Body of pancreas (tissue), 4 donors: ENCODE results near the gene GABRG3. TPM values are rescaled to one million over a fixed set of nuclear protein-coding genes. Genes with fewer than 3 reads are reported as not detected.

ENCODE experiments used
- ATAC-seq: fragments of 150-250 bp; one replicate; pipeline ENCODE4 v1.9.1; 2016
- DNase-seq, 4 donors: peaks; one replicate each; pipeline ENCODE4 v3.0.0-alpha.2; 2019
- H3K27ac ChIP-seq, 4 donors: fragments of 200-600 bp; sonication (generic); 1 replicate in 3 of 4; 2 replicates in 1 of 4; pipeline versions ENCODE4 v1.5.1 to v1.6.1; 2016 to 2019; ENCODE audit warnings: mild to moderate bottlenecking in 1 of 4, mixed read lengths in 1 of 4, moderate library complexity in 1 of 4
- H3K27me3 ChIP-seq, 2 donors: fragments of 200-600 bp; sonication (generic); one replicate each; pipeline ENCODE4 v1.6.0; 2016; ENCODE audit warnings: mild to moderate bottlenecking in 1 of 2
- H3K36me3 ChIP-seq, 2 donors: fragments of 200-600 bp; sonication (generic); replicated peaks in 1 of 2; 2 replicates each; pipeline ENCODE4 v1.5.1; 2016; ENCODE audit warnings: low read depth in 2 of 2; ENCODE audit not compliant: insufficient read depth in 1 of 2
- H3K4me1 ChIP-seq: fragments of 200-600 bp; sonication (generic); one replicate; pipeline ENCODE4 v1.6.0; 2016
- H3K4me3 ChIP-seq, 2 donors: fragments of 200-600 bp; sonication (generic); 1 replicate in 1 of 2; 2 replicates in 1 of 2; pipeline ENCODE4 v1.5.1; 2016 to 2019
- H3K9me3 ChIP-seq, 3 donors: fragments of 200-600 bp; sonication (generic); 1 replicate in 2 of 3; 2 replicates in 1 of 3; pipeline ENCODE4 v1.5.1; 2016
- POLR2A ChIP-seq, 3 donors: fragments of 450-650 bp; IDR thresholded peaks; one replicate each; pipeline ENCODE4 v1.6.1; 2016; ENCODE audit warnings: antibody characterized with exemption in 3 of 3, mild to moderate bottlenecking in 2 of 3
- WGBS, 2 donors: methylation state at CpG; one replicate each; pipeline ENCODE4 v1.1.5; 2017; 5-methylcytosine and 5-hydroxymethylcytosine counted together
- intact Hi-C: fragments of 100-400 bp; cut with DNase I; formaldehyde crosslinking; loops from one replicate; pipeline ENCODE4 v1.15.1; 2023
- total RNA-seq, 2 donors: library from RNA; depleted of rRNA; stranded (reverse); fragments of >200 nt; gene quantifications; one replicate each; pipeline ENCODE4 v1.1.0, GENCODE V29; 2016
- TF ChIP-seq, protein P1 (sequence below), 7 experiments: fragments of 450-650 bp in 4 of 7; fragments of 200-600 bp in 3 of 7; sonication (generic) in 3 of 7; IDR thresholded peaks; one replicate each; pipeline ENCODE4 v1.5.1; 2016 to 2019; ENCODE audit warnings: antibody characterized with exemption in 7 of 7

The GABRG3 gene
- total RNA-seq, 2 donors from 2014 or later: not detected

- WGBS, 2 donors: 42 to 46% methylated on average over 8 of the region's 8 CpGs
- Histone ChIP-seq H3K36me3 (no peaks in the 10 kb centered on the region), H3K9me3 (no peaks in the 10 kb centered on the region), H3K4me3 (no peak overlapping the region), H3K4me1 (no peaks in the 10 kb centered on the region), H3K27me3 (peaks cover 0 to 3% of the 10 kb centered on the region in 2 donors), H3K27ac (no peak overlapping the region)
- ATAC-seq (no peak), DNase-seq (no peak)
- intact Hi-C loops: no loop called here
- TF ChIP-seq, protein P1, sequence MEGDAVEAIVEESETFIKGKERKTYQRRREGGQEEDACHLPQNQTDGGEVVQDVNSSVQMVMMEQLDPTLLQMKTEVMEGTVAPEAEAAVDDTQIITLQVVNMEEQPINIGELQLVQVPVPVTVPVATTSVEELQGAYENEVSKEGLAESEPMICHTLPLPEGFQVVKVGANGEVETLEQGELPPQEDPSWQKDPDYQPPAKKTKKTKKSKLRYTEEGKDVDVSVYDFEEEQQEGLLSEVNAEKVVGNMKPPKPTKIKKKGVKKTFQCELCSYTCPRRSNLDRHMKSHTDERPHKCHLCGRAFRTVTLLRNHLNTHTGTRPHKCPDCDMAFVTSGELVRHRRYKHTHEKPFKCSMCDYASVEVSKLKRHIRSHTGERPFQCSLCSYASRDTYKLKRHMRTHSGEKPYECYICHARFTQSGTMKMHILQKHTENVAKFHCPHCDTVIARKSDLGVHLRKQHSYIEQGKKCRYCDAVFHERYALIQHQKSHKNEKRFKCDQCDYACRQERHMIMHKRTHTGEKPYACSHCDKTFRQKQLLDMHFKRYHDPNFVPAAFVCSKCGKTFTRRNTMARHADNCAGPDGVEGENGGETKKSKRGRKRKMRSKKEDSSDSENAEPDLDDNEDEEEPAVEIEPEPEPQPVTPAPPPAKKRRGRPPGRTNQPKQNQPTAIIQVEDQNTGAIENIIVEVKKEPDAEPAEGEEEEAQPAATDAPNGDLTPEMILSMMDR (IDR thresholded peaks at IDR 0.05): no peak
- TF ChIP-seq POLR2A (IDR thresholded peaks at IDR 0.05): no peak
Observed at GRCh38 chr15:27327467-27328025, 356.6 kb downstream of the GABRG3 start.

- DNase-seq (no peak), ATAC-seq (no peak)
- Histone ChIP-seq H3K4me3 (no peak overlapping the region), H3K4me1 (no peaks in the 10 kb centered on the region), H3K36me3 (no peaks in the 10 kb centered on the region), H3K9me3 (no peaks in the 10 kb centered on the region), H3K27ac (no peak overlapping the region), H3K27me3 (peaks cover 0 to 3% of the 10 kb centered on the region in 2 donors)
- TF ChIP-seq, protein P1 (IDR thresholded peaks at IDR 0.05): no peak
- no peak for TF ChIP-seq POLR2A (IDR thresholded peaks at IDR 0.05)
- intact Hi-C loops: no loop called here
- WGBS, 2 donors: 57% methylated on average over 7 of the region's 7 CpGs
Observed at GRCh38 chr15:27328186-27328585, 357.2 kb downstream of the GABRG3 start.

DNA sequence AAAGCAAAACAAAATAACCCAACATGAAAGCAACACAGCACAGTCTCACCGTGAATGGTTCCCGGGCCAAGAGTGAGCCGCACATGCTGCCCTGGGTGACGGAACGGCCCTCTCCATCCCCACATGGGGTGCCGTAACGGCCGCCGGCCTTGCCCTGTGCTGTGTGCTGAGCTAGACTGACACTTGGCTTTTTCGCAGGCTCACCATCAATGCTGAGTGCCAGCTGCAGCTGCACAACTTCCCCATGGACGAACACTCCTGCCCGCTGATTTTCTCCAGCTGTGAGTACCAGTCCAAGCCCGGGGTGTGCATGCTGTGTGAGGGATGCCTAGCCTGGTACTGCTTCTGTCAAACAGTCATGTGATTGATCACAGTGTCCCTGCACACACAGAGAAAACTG is 357.6 kb downstream of the GABRG3 start:
- Histone ChIP-seq H3K4me1 (no peaks in the 10 kb centered on the region), H3K4me3 (no peak overlapping the region), H3K27me3 (peaks cover 0 to 3% of the 10 kb centered on the region in 2 donors), H3K36me3 (no peaks in the 10 kb centered on the region), H3K9me3 (no peaks in the 10 kb centered on the region), H3K27ac (no peak overlapping the region)
- intact Hi-C loops: no loop called here
- WGBS, 2 donors: 51 to 69% methylated on average over 7 to 13 of the region's 13 CpGs
- TF ChIP-seq POLR2A (IDR thresholded peaks at IDR 0.05): no peak
- TF ChIP-seq, protein P1 (IDR thresholded peaks at IDR 0.05): no peak
- ATAC-seq (no peak), DNase-seq (no peak)

DNA sequence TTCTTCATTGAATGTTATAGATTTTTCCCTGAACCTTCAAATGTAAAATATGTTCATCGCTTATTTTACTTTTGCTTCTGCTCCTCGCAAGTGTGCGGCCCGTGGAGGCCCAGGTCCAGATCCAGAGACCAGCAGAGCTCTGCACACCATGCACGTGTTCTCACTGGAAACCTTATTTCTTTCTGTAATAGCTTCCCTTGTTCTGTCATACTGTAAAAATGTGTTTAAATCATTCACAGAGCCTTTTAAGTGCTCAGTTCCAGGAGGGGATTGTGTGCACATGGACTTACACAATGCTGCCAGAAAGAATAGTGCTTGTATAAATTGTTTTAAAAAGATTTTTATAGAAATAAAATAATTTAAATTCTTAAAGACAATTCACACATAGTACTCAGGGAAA is 359.3 kb downstream of the GABRG3 start:
- ATAC-seq (no peak), DNase-seq (no peak)
- intact Hi-C loops: no loop called here
- Histone ChIP-seq H3K36me3 (no peaks in the 10 kb centered on the region), H3K9me3 (no peaks in the 10 kb centered on the region), H3K27ac (no peak overlapping the region), H3K4me1 (no peaks in the 10 kb centered on the region), H3K4me3 (no peak overlapping the region), H3K27me3 (peaks cover 0 to 3% of the 10 kb centered on the region in 2 donors)
- no peak for TF ChIP-seq POLR2A (IDR thresholded peaks at IDR 0.05)
- TF ChIP-seq, protein P1 (IDR thresholded peaks at IDR 0.05): no peak
- WGBS, 2 donors: 77% methylated on average over 5 of the region's 5 CpGs

- Histone ChIP-seq H3K4me1 (no peaks in the 10 kb centered on the region), H3K27ac (no peak overlapping the region), H3K4me3 (no peak overlapping the region), H3K27me3 (no peaks in the 10 kb centered on the region), H3K9me3 (no peaks in the 10 kb centered on the region), H3K36me3 (no peaks in the 10 kb centered on the region)
- ATAC-seq: no peak
- no peak for DNase-seq
- intact Hi-C loops: no loop called here
- TF ChIP-seq, protein P1 (IDR thresholded peaks at IDR 0.05): no peak
- no peak for TF ChIP-seq POLR2A (IDR thresholded peaks at IDR 0.05)
- 35 to 52% methylated on average over 1 of the region's 1 CpG for WGBS, 2 donors
Observed at GRCh38 chr15:27336676-27337075, 365.7 kb downstream of the GABRG3 start.
